Measurements from ENCODE around the gene NIPAL1.

Gene NIPAL1

DNA sequence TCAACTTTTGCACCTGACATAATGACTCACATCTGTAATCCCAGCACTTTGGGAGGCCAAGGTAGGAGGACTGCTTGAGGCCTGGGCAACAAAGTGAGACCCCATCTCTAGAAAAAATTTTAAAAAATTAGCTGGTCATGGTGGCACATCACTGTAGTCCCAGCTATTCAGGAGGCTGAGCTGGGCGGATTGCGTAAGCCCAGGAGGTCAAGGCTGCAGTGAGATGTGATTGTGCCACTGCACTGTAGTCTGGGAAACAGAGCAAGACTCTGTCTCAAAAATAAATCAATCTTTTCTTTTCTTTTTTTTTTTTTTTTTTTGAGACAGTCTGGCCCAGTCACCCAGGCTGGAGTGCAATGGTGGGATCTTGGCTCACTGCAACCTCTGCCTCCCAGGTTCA, 52.5 kb downstream of the NIPAL1 start:
- no peak overlapping the region for H3K4me3 ChIP-seq (replicated peaks in 1 of 2; ENCODE audit: low read depth in 2 of 2, low read length in 2 of 2)
- DNase-seq (ENCODE audit: low read depth in 2 of 2), result no peak
- TF ChIP-seq CTCF (IDR thresholded peaks at IDR 0.05; ENCODE audit: low read depth, low read length), result no peak

GRCh38 chr4:48071191-48071590, 54.6 kb downstream of the NIPAL1 start:
- DNase-seq (ENCODE audit: low read depth in 2 of 2), result peak; percentile 31 to 67
- no peak for TF ChIP-seq CTCF (IDR thresholded peaks at IDR 0.05; ENCODE audit: low read depth, low read length)
- H3K4me3 ChIP-seq (replicated peaks in 1 of 2; ENCODE audit: low read depth in 2 of 2, low read length in 2 of 2), result no peak overlapping the region

- no peak for DNase-seq (ENCODE audit: low read depth in 2 of 2)
- H3K4me3 ChIP-seq (replicated peaks in 1 of 2; ENCODE audit: low read depth in 2 of 2, low read length in 2 of 2), result no peak overlapping the region
- TF ChIP-seq CTCF (IDR thresholded peaks at IDR 0.05; ENCODE audit: low read depth, low read length), result no peak
These were observed 57.1 kb downstream of the NIPAL1 start for GRCh38 chr4:48073567-48074103.

- no peak for TF ChIP-seq CTCF (IDR thresholded peaks at IDR 0.05; ENCODE audit: low read depth, low read length)
- no peak overlapping the region for H3K4me3 ChIP-seq (replicated peaks in 1 of 2; ENCODE audit: low read depth in 2 of 2, low read length in 2 of 2)
- no peak for DNase-seq (ENCODE audit: low read depth in 2 of 2)
These were observed 58.1 kb downstream of the NIPAL1 start for GRCh38 chr4:48074657-48075056.

- no peak for DNase-seq (ENCODE audit: low read depth in 2 of 2)
- H3K4me3 ChIP-seq (replicated peaks in 1 of 2; ENCODE audit: low read depth in 2 of 2, low read length in 2 of 2), result no peak overlapping the region
- TF ChIP-seq CTCF (IDR thresholded peaks at IDR 0.05; ENCODE audit: low read depth, low read length), result no peak
These were observed 61.9 kb downstream of the NIPAL1 start for GRCh38 chr4:48078425-48078824.

- DNase-seq (ENCODE audit: low read depth in 2 of 2), result no peak
- TF ChIP-seq CTCF (IDR thresholded peaks at IDR 0.05; ENCODE audit: low read depth, low read length), result no peak
- H3K4me3 ChIP-seq (replicated peaks in 1 of 2; ENCODE audit: low read depth in 2 of 2, low read length in 2 of 2), result no peak overlapping the region
These were observed 62.5 kb downstream of the NIPAL1 start for GRCh38 chr4:48078862-48079655.

All from cardiac fibroblast (primary cell).